GM21360 (cell line): ENCODE measurements around the gene FBL.

Experiments used
- ATAC-seq: cut with Tn5 transposase; IDR thresholded peaks from one replicate; pipeline ENCODE4 v1.9.1; 2021; ENCODE audit warnings: mild to moderate bottlenecking, moderate library complexity; ENCODE audit not compliant: unreplicated experiment

Gene FBL

DNA sequence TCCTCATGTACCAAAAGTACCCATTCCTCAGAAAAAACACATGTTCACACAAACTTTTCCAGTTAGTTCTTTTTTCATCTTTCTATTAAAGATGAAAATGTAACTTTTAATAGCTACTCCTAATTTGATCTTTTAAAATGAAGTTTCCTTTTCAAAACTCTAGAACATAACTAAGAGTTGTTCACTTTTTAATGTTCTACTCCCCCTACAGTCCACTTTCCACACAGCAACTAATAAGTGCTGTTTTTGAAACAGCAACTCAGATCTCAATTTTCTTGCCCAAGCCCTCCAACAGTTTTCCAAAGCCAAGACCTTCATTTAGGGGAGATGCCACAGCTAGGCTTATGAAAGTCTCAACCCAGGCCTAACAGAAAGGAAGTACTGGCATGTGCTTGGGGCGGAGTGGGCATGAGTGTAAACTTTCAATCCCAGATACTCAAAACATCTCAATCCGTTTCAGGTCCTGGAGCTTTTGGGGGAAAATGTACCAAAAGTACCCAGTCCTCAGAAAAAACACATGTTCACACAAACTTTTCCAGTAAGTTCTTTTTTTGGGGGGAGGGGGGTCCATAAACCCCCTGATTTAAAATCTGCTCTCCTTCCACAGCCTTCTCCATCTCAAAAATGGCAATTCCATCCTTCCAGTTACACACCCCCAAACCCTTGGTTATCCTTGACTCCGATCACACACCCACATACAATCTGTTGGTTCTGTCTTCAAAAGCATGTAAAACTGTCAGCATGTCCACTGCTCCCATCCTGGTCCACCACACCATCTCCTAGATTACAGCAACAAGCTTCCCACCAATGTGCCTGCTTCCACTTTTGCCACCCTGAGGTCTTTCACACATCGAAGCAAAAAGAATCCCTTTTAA is 2.0 kb downstream of the FBL start:
- ATAC-seq: no peak

- ATAC-seq: no peak
Measured at GRCh38 chr19:39842693-39843435, 3.3 kb downstream of the FBL start.

DNA sequence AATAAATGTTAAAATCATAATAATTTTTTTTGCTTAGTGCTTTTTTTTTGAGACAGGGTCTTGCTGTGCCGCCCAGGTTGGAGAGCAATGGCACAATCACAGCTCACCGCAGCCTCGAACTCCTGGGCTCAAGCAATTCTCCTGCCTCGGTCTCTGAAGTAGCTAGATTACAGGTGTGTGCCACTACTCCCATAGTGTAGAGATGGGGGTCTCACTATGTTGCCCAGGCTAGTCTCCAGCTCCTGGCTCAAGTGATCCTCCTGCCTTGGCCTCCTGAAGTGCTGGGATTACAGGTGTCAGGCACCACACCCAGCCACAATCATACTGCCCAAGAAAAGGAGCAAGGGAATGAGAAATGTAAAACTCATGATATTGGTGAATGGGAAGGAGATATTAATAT is 5.1 kb downstream of the FBL start:
- no peak for ATAC-seq

DNA sequence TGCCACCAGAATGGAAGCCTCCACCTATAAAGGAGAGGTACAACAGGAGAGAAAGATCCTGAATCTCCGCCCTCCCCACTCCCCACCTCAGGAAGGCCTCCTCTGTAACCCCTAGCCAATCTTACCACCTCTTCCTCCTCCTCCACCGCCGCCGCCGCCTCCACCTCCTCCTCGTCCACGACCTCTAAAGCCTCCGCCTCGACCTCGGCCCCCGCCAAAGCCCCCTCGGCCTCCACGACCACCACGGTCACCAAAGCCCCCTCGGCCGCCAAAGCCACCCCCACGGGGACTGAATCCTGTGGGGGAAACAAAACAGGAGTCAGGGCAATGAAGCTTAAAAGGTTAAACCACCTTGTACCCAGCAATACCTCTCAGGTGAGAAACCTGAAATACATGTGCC is 5.7 kb downstream of the FBL start:
- no peak for ATAC-seq

DNA sequence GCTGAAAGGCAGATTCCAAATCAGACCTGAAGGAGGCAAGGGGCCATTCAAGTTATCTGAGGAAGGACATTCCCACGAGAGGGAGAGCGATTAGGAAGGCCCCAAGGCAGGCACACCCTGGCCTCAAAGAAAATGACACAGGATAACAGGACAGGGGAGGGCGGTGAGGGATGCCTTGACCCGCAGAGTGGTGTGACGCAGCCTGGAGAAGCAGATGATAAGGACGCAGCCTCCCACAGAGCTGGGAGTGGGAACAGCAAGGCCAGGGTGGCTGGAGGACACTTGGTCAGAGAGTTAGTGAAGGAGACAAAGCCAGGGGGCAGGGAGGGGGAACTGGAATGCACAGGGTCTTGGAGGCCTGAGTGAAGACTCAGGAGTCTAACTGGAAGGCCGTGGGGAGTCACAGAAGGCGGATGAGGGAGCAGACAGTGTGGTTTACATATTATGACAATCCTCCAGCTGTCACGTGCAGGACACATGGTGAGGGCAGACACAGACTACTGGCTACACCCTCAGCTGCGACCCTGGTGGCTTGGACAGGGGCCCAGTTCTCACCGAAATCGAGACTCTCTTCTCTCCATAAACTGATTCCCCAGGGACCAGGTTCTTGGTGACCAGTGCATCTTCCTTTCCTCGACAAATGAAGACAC is 6.4 kb downstream of the FBL start:
- no peak for ATAC-seq

DNA sequence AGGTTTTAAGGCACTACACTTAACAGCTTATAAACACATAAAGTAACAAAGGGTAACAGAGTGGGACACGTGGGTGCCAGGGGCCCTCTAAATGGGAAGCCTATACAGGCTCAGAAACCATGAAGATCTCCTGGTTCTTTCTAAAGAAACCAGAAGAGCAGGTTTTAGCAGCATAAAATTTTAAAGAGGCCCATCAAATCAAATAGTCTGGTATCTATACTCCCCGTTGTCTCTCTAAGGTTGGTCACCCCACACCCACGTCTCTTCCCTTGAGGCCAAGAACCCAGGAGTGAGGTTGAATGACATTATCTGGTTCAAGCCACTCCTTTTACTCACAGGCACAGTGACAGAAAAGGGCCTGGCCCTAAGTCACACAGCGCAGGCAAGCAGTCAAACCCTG is 7.6 kb downstream of the FBL start:
- no peak for ATAC-seq

DNA sequence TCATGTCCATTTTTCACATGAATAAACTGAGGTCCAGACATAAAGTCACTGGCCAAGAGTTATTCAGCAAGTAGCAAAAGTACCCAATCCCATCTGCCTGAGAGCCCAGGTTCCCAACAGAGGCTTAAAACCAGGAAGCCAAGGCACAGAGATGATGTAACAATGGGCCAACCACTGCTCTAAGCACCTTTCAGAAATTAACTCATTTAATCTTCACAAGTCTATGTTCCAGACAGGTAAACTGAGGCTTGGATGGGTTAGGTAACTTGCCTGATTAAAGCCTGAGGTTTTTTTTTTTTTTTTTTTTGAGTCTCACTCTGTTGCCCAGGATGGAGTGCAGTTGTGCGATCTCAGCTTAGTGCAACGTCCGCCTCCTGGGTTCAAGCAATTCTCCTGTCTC is 8.2 kb downstream of the FBL start:
- ATAC-seq: no peak

- ATAC-seq: peak; percentile 2
Measured at GRCh38 chr19:39834287-39834841, 11.8 kb downstream of the FBL start.

DNA sequence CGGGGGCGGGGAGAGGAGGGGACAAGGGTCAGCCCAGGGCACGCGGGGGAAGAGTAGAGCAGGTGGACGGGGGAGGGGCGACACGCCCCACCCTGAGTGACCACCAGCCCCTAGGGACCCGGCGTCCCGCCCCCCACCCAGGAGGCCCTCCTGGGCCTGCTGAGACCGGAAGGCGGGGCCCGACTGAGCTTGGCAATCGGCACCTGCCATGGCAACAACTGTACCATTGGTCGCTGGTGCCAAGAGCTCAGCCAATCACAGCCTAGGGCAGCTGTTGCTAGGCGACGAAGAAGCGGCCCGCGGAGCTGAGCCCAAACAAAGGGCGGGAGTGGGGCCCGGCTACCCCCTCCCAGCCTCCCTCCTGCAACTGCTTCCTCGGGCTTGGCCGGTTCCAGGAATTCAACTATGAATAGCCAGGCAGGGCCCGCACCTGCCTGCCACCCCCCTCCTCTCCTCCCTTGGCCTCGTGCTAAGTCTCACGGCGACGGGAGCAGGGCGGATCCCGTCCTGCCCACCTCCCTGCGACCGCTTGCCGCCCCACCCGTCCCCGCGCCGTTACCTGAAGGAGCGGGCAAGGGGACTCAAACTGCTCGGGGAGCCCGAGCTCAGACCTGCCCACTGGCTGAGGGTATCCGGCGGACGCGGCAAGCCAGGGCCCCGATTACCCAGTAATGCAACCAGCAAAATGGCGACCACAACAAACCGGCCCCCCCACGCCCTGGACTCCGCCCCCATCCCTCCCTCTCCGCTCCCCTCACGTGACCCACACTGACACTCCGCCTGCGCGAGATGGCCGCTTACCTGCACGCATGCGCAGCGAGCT is 12.5 kb downstream of the FBL start, which contains the start of gene DYRK1B:
DYRK1B (minus strand) TSS at position 699 of the 823 bp plus-strand sequence. CDS start 2,295 bp downstream, outside the sequence.
- ATAC-seq: peak; percentile 74

DNA sequence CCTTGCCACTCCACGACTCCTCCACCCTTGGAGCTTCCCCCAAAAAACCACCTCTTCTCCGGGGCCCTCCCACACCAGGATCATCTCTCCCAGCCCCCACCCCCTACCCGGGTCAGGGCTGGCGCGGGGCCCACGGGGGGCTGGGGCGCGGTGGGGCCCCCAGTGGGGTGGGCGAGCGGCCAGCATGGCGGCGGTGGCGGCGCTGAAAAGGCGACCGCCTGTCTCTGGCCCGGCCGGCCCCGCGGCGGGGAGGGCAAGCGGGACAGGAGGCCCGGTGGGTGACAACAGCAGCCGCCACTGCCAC is 13.1 kb downstream of the FBL start:
- ATAC-seq: no peak

GRCh38 chr19:39832341-39833083 is 13.7 kb downstream of the FBL start:
- no peak for ATAC-seq

DNA sequence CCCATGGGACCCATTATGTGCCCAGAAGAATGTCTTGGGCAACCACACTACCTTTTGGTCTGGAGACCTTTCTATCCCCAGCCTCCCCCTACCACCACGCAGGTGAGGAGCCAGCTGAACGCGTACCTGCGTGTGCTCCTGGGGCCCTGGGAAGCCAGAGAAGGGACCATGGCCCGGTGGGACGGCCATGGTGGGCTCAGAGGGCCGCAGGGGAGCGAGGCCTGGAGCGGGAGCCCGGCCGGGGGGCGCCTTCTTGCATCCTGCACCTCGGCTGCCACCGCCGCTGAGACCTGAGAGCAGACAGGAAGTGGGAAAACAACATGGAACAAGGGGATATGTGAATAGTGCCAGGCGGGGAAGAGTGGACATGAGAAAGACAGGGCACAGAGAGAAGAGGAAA is 14.5 kb downstream of the FBL start:
- no peak for ATAC-seq

DNA sequence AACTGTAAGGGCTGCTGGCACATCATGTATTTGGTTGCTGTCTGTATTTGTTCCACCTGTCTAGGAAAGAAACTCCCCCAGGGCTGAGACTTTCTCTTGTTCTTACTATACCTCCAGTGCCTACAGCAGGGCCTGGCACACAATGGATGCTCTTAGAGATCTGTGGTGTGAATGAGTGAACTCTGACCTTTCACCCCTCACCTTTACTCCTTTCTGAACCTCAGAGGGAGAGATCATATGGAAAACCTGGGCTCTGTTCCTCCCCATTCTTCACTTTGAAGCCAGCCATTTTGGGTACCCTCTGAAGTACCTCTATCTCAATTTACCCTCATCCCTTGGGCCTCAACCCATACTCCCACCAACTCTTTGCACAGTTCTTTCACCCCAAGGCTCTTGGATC is 15.3 kb downstream of the FBL start:
- ATAC-seq: no peak

- ATAC-seq: no peak
Measured at GRCh38 chr19:39830406-39830805, 15.8 kb downstream of the FBL start.

GRCh38 chr19:39829702-39830275 is 16.4 kb downstream of the FBL start:
- no peak for ATAC-seq

DNA sequence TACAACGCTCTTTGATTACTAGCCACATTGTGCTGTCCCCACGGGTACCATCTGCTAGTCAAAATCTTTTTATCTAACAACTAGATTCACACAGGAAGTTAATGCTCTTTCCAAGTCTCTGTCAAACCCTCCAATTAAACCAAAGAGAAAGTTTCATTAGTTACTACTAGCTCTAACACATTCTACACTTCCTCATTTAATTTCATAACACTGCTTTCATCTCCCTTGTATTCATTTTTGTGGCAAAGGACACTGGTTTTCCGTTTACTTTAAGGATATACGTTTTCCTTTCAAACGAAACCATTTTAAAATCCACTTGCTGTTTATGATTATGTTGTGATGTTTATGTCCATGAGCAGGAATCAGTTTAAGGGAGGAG is 17.5 kb downstream of the FBL start:
- ATAC-seq: no peak

GRCh38 chr19:39828015-39828653 is 18.0 kb downstream of the FBL start:
- ATAC-seq: no peak

- ATAC-seq: no peak
Measured at GRCh38 chr19:39827216-39827615, 19.0 kb downstream of the FBL start.

GRCh38 chr19:39826311-39826945 is 19.8 kb downstream of the FBL start:
- ATAC-seq: no peak
